Endothelial cell of umbilical vein (primary cell): ENCODE data around the gene QRFP.
A peak's percentile ranks its signal among the peaks of the same experiment; 100 is the strongest.

Experiments used
- CTCF ChIP-seq, 2 donors: IDR thresholded peaks; 1 replicate in 1 of 2; 2 replicates in 1 of 2; pipeline ENCODE4 v1.5.1; 2011; ENCODE audit warnings: low read length in 2 of 2, mild to moderate bottlenecking in 2 of 2, moderate library complexity in 2 of 2, control low read depth in 1 of 2, inconsistent platforms in 1 of 2, low read depth in 1 of 2; ENCODE audit not compliant: insufficient read depth in 1 of 2; ENCODE audit errors: extremely low read depth in 1 of 2
- EZH2 ChIP-seq: IDR thresholded peaks from 2 replicates; pipeline ENCODE4 v1.6.1; 2012; ENCODE audit warnings: borderline replicate concordance, low read depth, mild to moderate bottlenecking, moderate library complexity, low read length, inconsistent platforms; ENCODE audit not compliant: severe bottlenecking
- GATA2 ChIP-seq: IDR thresholded peaks from 2 replicates; pipeline ENCODE4 v1.7.0; 2011; ENCODE audit warnings: low read depth, mild to moderate bottlenecking, moderate library complexity, mixed read lengths, low read length; ENCODE audit not compliant: insufficient read length, insufficient read depth
- MAX ChIP-seq: IDR thresholded peaks from 2 replicates; pipeline ENCODE4 v1.6.1; 2011; ENCODE audit not compliant: insufficient read depth, insufficient read length
- MYC ChIP-seq: IDR thresholded peaks from one replicate; pipeline ENCODE4 v1.6.1; 2011; ENCODE audit warnings: mild to moderate bottlenecking, low read depth, low read length
- POLR2A ChIP-seq: IDR thresholded peaks from 2 replicates; pipeline ENCODE4 v1.6.1; 2012; ENCODE audit warnings: low read depth, mild to moderate bottlenecking, control low read depth, low read length
- POLR2AphosphoS5 ChIP-seq: IDR thresholded peaks from 2 replicates; pipeline ENCODE4 v1.6.1; 2012; ENCODE audit warnings: low read depth, mild to moderate bottlenecking, control low read depth, low read length, moderate library complexity; ENCODE audit not compliant: insufficient read depth

GRCh38 chr9:130939405-130940026 lies 42.9 kb upstream of the QRFP start:
- no peak for TF ChIP-seq MAX
- no peak for TF ChIP-seq POLR2AphosphoS5
- peak in 1 of 2 donors; percentile 1 for TF ChIP-seq CTCF (IDR thresholded peaks at IDR 0.05; ENCODE audit: extremely low read depth in 1 of 2, insufficient read depth in 1 of 2, low read depth in 1 of 2, low read length in 2 of 2)
- TF ChIP-seq EZH2, result peak; percentile 23
- no peak for TF ChIP-seq GATA2
- TF ChIP-seq POLR2A, result no peak
- TF ChIP-seq MYC, result no peak
